Testis (tissue), 2 donors: ENCODE results near the gene AKNA.

Experiments
- CTCF ChIP-seq, 3 experiments: fragments of 450-650 bp in 2 of 3; fragments of 200-600 bp in 1 of 3; sonication (generic) in 1 of 3; IDR thresholded peaks; one replicate each; pipeline ENCODE4 v1.5.1; 2016 to 2019; ENCODE audit warnings: antibody characterized with exemption in 3 of 3, mild to moderate bottlenecking in 2 of 3, moderate library complexity in 1 of 3
- POLR2A ChIP-seq: fragments of 450-650 bp; IDR thresholded peaks from one replicate; pipeline ENCODE4 v1.6.1; 2017; ENCODE audit warnings: antibody characterized with exemption, mild to moderate bottlenecking, moderate library complexity

GRCh38 chr9:114300153-114300845, 87.5 kb downstream of the AKNA start:
- TF ChIP-seq CTCF (IDR thresholded peaks at IDR 0.05) = no peak
- no peak for TF ChIP-seq POLR2A
